Neuronal stem cell (in vitro differentiated cells): ENCODE measurements around the gene DTNA.

ENCODE experiments used
- DNase-seq: peaks from one replicate; pipeline ENCODE4 v3.0.0-alpha.2; 2013; ENCODE audit warnings: low spot score
- H2AFZ ChIP-seq: one replicate; pipeline ENCODE4 v1.6.1; 2013; ENCODE audit warnings: mild to moderate bottlenecking, low read length, inconsistent platforms
- H2AK5ac ChIP-seq: 2 replicates; pipeline ENCODE4 v1.6.1; 2013; ENCODE audit warnings: low read depth, mild to moderate bottlenecking, inconsistent platforms, low read length, moderate library complexity, mixed read lengths
- H2BK120ac ChIP-seq: 2 replicates; pipeline ENCODE4 v1.6.1; 2013; ENCODE audit warnings: low read depth, mild to moderate bottlenecking, inconsistent platforms, low read length, moderate library complexity, mixed read lengths
- H2BK12ac ChIP-seq: one replicate; pipeline ENCODE4 v1.6.1; 2013; ENCODE audit warnings: low read length, inconsistent platforms
- H2BK15ac ChIP-seq: 2 replicates; pipeline ENCODE4 v1.6.1; 2013; ENCODE audit warnings: mild to moderate bottlenecking, low read length, inconsistent platforms, mixed read lengths
- H2BK5ac ChIP-seq: one replicate; pipeline ENCODE4 v1.6.1; 2013; ENCODE audit warnings: inconsistent platforms, mild to moderate bottlenecking, low read length, moderate library complexity
- H3K14ac ChIP-seq: one replicate; pipeline ENCODE4 v1.6.1; 2013; ENCODE audit warnings: low read length, inconsistent platforms
- H3K18ac ChIP-seq: 2 replicates; pipeline ENCODE4 v1.6.1; 2013; ENCODE audit warnings: low read length, inconsistent platforms
- H3K23ac ChIP-seq: 2 replicates; pipeline ENCODE4 v1.6.1; 2013; ENCODE audit warnings: low read depth, mild to moderate bottlenecking, mixed read lengths, low read length, inconsistent platforms; ENCODE audit not compliant: poor library complexity
- H3K27ac ChIP-seq: replicated peaks from 3 replicates; pipeline ENCODE4 v1.5.1; 2013; ENCODE audit warnings: low read length, inconsistent platforms
- H3K27me3 ChIP-seq, 3 experiments: 2 replicates each; pipeline ENCODE4 v1.6.1; 2013; ENCODE audit warnings: low read length in 3 of 3, mild to moderate bottlenecking in 2 of 3, inconsistent platforms in 1 of 3, low read depth in 1 of 3, mixed read lengths in 1 of 3, moderate library complexity in 1 of 3; ENCODE audit not compliant: control insufficient read depth in 3 of 3, insufficient read depth in 3 of 3
- H3K36me3 ChIP-seq, 2 donors: replicated peaks in 1 of 2; 2 replicates each; pipeline ENCODE4 v1.6.1; 2013; ENCODE audit warnings: low read length in 2 of 2; ENCODE audit not compliant: control insufficient read depth in 2 of 2, insufficient read depth in 2 of 2
- H3K4ac ChIP-seq: 2 replicates; pipeline ENCODE4 v1.6.1; 2013; ENCODE audit warnings: inconsistent platforms, mild to moderate bottlenecking, low read length, moderate library complexity
- H3K4me1 ChIP-seq, 2 donors: 1 replicate in 1 of 2; 2 replicates in 1 of 2; pipeline ENCODE4 v1.6.1; 2013; ENCODE audit warnings: low read length in 2 of 2, low read depth in 1 of 2; ENCODE audit not compliant: control insufficient read depth in 2 of 2, insufficient read depth in 1 of 2
- H3K4me2 ChIP-seq: one replicate; pipeline ENCODE4 v1.6.1; 2013; ENCODE audit warnings: mild to moderate bottlenecking, low read length, inconsistent platforms; ENCODE audit not compliant: insufficient read depth, poor library complexity, severe bottlenecking
- H3K4me3 ChIP-seq, 2 donors: 2 replicates each; pipeline ENCODE4 v1.5.1; 2013; ENCODE audit warnings: low read length in 2 of 2, mild to moderate bottlenecking in 2 of 2, inconsistent platforms in 1 of 2, moderate library complexity in 1 of 2
- H3K79me1 ChIP-seq: one replicate; pipeline ENCODE4 v1.6.1; 2013; ENCODE audit warnings: low read depth, mild to moderate bottlenecking, inconsistent platforms, low read length, moderate library complexity
- H3K9ac ChIP-seq: one replicate; pipeline ENCODE4 v1.6.1; 2013; ENCODE audit warnings: mild to moderate bottlenecking, low read depth, low read length, inconsistent platforms; ENCODE audit not compliant: poor library complexity
- H3K9me3 ChIP-seq, 2 donors: replicated peaks in 1 of 2; 2 replicates each; pipeline versions ENCODE3 to v1.6.1; 2013; ENCODE audit warnings: low read length in 2 of 2, mild to moderate bottlenecking in 2 of 2, inconsistent platforms in 1 of 2, low read depth in 1 of 2, mixed read lengths in 1 of 2, moderate library complexity in 1 of 2; ENCODE audit not compliant: control insufficient read depth in 2 of 2, insufficient read depth in 1 of 2
- H4K8ac ChIP-seq: one replicate; pipeline ENCODE4 v1.6.1; 2013; ENCODE audit warnings: low read depth, mild to moderate bottlenecking, inconsistent platforms, low read length, moderate library complexity
- H4K91ac ChIP-seq: one replicate; pipeline ENCODE4 v1.6.1; 2013; ENCODE audit warnings: low read length, low read depth, mild to moderate bottlenecking, inconsistent platforms; ENCODE audit not compliant: poor library complexity
- WGBS, 2 donors: extraction: QIAGEN DNeasy Blood & Tissue Kit; methylation state at CpG; one replicate each; pipeline ENCODE4 v1.1.7; 2013; ENCODE audit warnings: missing lambda C conversion rate in 2 of 2, mixed read lengths in 1 of 2; ENCODE audit not compliant: insufficient read length in 2 of 2, insufficient replicate concordance in 1 of 2; ENCODE audit errors: extremely low coverage in 2 of 2; 5-methylcytosine and 5-hydroxymethylcytosine counted together

The DTNA gene

GRCh38 chr18:34932792-34933466, 222.8 kb downstream of the DTNA start:
- no peak overlapping the region for H2BK120ac ChIP-seq
- H2BK15ac ChIP-seq = no peak overlapping the region
- H3K9ac ChIP-seq = no peak overlapping the region
- H3K79me1 ChIP-seq = no peaks in the 10 kb centered on the region
- H4K8ac ChIP-seq = no peak overlapping the region
- no peak overlapping the region for H2AK5ac ChIP-seq
- H3K4me1 ChIP-seq = peaks cover 4 to 5% of the 10 kb centered on the region in 2 donors
- no peak overlapping the region for H3K27ac ChIP-seq
- no peak overlapping the region for H3K4me2 ChIP-seq
- H3K36me3 ChIP-seq = no peaks in the 10 kb centered on the region
- no peak overlapping the region for H2BK12ac ChIP-seq
- no peak for DNase-seq
- no peaks in the 10 kb centered on the region for H3K9me3 ChIP-seq
- H4K91ac ChIP-seq = no peak overlapping the region
- no peak overlapping the region for H2BK5ac ChIP-seq
- H3K23ac ChIP-seq = no peak overlapping the region
- H3K18ac ChIP-seq = no peak overlapping the region
- no CpG with 5 or more reads among the region's 4 CpGs for WGBS, 2 donors
- H2AFZ ChIP-seq = no peak overlapping the region
- H3K4me3 ChIP-seq = no peak overlapping the region
- no peak overlapping the region for H3K14ac ChIP-seq
- H3K4ac ChIP-seq = no peak overlapping the region
- H3K27me3 ChIP-seq = no peaks in the 10 kb centered on the region

- no peak overlapping the region for H4K8ac ChIP-seq
- H3K9me3 ChIP-seq = no peaks in the 10 kb centered on the region
- no peak overlapping the region for H3K4me3 ChIP-seq
- H3K27ac ChIP-seq = no peak overlapping the region
- no peak overlapping the region for H2BK15ac ChIP-seq
- no peak overlapping the region for H3K9ac ChIP-seq
- H3K23ac ChIP-seq = no peak overlapping the region
- no peak for DNase-seq
- H3K14ac ChIP-seq = no peak overlapping the region
- no peaks in the 10 kb centered on the region for H3K79me1 ChIP-seq
- H2AK5ac ChIP-seq = no peak overlapping the region
- no peak overlapping the region for H2AFZ ChIP-seq
- H4K91ac ChIP-seq = no peak overlapping the region
- H3K18ac ChIP-seq = no peak overlapping the region
- no peaks in the 10 kb centered on the region for H3K27me3 ChIP-seq
- H2BK120ac ChIP-seq = no peak overlapping the region
- H2BK12ac ChIP-seq = no peak overlapping the region
- H2BK5ac ChIP-seq = no peak overlapping the region
- no peaks in the 10 kb centered on the region for H3K4me1 ChIP-seq
- no peaks in the 10 kb centered on the region for H3K36me3 ChIP-seq
- WGBS, 2 donors = no CpG with 5 or more reads among the region's 1 CpG
- no peak overlapping the region for H3K4me2 ChIP-seq
- no peak overlapping the region for H3K4ac ChIP-seq
These were observed 224.0 kb downstream of the DTNA start for GRCh38 chr18:34933909-34934661.

GRCh38 chr18:34936772-34937171, 226.7 kb downstream of the DTNA start:
- Histone ChIP-seq H3K18ac (no peak overlapping the region), H3K79me1 (no peaks in the 10 kb centered on the region), H3K23ac (no peak overlapping the region), H2AFZ (no peak overlapping the region), H3K9me3 (no peaks in the 10 kb centered on the region), H3K4me2 (no peak overlapping the region), H3K4me3 (no peak overlapping the region), H2BK12ac (no peak overlapping the region), H4K8ac (no peak overlapping the region), H3K36me3 (no peaks in the 10 kb centered on the region), H3K27me3 (no peaks in the 10 kb centered on the region), H2BK120ac (no peak overlapping the region), H2AK5ac (no peak overlapping the region), H3K4me1 (no peaks in the 10 kb centered on the region), H3K9ac (no peak overlapping the region), H3K14ac (no peak overlapping the region), H3K4ac (no peak overlapping the region), H3K27ac (no peak overlapping the region), H4K91ac (no peak overlapping the region), H2BK15ac (no peak overlapping the region), H2BK5ac (no peak overlapping the region)
- no peak for DNase-seq
- no CpG with 5 or more reads among the region's 3 CpGs for WGBS, 2 donors

- Histone ChIP-seq H3K36me3 (no peaks in the 10 kb centered on the region), H3K27ac (no peak overlapping the region), H3K4me2 (no peak overlapping the region), H2BK5ac (no peak overlapping the region), H2BK12ac (no peak overlapping the region), H3K4me1 (no peaks in the 10 kb centered on the region), H3K27me3 (no peaks in the 10 kb centered on the region), H3K14ac (no peak overlapping the region), H4K91ac (no peak overlapping the region), H3K18ac (no peak overlapping the region), H3K79me1 (no peaks in the 10 kb centered on the region), H3K4ac (no peak overlapping the region), H4K8ac (no peak overlapping the region), H3K9me3 (no peaks in the 10 kb centered on the region), H3K9ac (no peak overlapping the region), H2BK15ac (no peak overlapping the region), H3K4me3 (no peak overlapping the region), H2AFZ (no peak overlapping the region), H2AK5ac (no peak overlapping the region), H2BK120ac (no peak overlapping the region), H3K23ac (no peak overlapping the region)
- WGBS, 2 donors = no CpG with 5 or more reads among the region's 1 CpG
- DNase-seq = no peak
These were observed 228.0 kb downstream of the DTNA start for GRCh38 chr18:34938090-34938489.
